Heart right ventricle (tissue), 16 donors: Measurements from ENCODE around the gene AP2B1. TPM values are rescaled to one million over a fixed set of nuclear protein-coding genes. Genes with fewer than 3 reads are reported as not detected.
"Not testable (repeated sequence)": the region's sequence is repeated elsewhere in the genome, so short reads cannot be mapped to it uniquely, and the experiment has no call there.

Source experiments
- ATAC-seq, 8 donors: fragments of 200-7000 bp; cut with Tn5 transposase; one replicate each; pipeline ENCODE4 v1.9.1; 2020; ENCODE audit warnings: mild to moderate bottlenecking in 8 of 8, moderate library complexity in 8 of 8, moderate number of reproducible peaks in 1 of 8
- DNase-seq, 2 donors: peaks; one replicate each; pipeline ENCODE4 v3.0.0-alpha.2; 2020
- H3K27ac ChIP-seq, 10 donors: fragments of 200-600 bp; sonication (generic) in 2 of 10; one replicate each; pipeline versions ENCODE4 v1.5.0 to v1.8.0; 2020 to 2022; ENCODE audit warnings: mild to moderate bottlenecking in 3 of 10
- H3K27me3 ChIP-seq, 7 donors: fragments of 200-600 bp; one replicate each; pipeline ENCODE4 v1.8.0; 2021 to 2022; ENCODE audit warnings: mild to moderate bottlenecking in 2 of 7
- H3K36me3 ChIP-seq, 9 donors: fragments of 200-600 bp; sonication (generic) in 1 of 9; one replicate each; pipeline versions ENCODE4 v1.5.0 to v1.8.0; 2020 to 2022; ENCODE audit warnings: mild to moderate bottlenecking in 2 of 9
- H3K4me1 ChIP-seq, 9 donors: fragments of 200-600 bp; sonication (generic) in 1 of 9; one replicate each; pipeline versions ENCODE4 v1.5.0 to v1.8.0; 2020 to 2022; ENCODE audit warnings: mild to moderate bottlenecking in 4 of 9
- H3K4me3 ChIP-seq, 10 donors: fragments of 200-600 bp; sonication (generic) in 2 of 10; one replicate each; pipeline versions ENCODE4 v1.5.0 to v1.8.0; 2020 to 2022; ENCODE audit warnings: mild to moderate bottlenecking in 7 of 10, moderate library complexity in 2 of 10
- H3K9me3 ChIP-seq, 11 donors: fragments of 200-600 bp in 10 of 11; sonication (generic) in 2 of 11; one replicate each; pipeline versions ENCODE4 v1.5.0 to v1.8.0; 2013 to 2022; ENCODE audit warnings: mild to moderate bottlenecking in 2 of 11, control low read depth in 1 of 11, moderate library complexity in 1 of 11
- CTCF ChIP-seq, 9 donors: fragments of 200-600 bp; sonication (generic) in 2 of 9; IDR thresholded peaks; one replicate each; pipeline versions ENCODE4 v1.5.0 to v1.8.0; 2021 to 2022; ENCODE audit warnings: antibody characterized with exemption in 9 of 9, mild to moderate bottlenecking in 5 of 9, moderate library complexity in 1 of 9
- WGBS, 2 donors: extraction: QIAGEN DNeasy Blood & Tissue Kit; methylation state at CpG; one replicate each; pipeline ENCODE4 v1.1.7; 2013; ENCODE audit warnings: inconsistent platforms in 1 of 2; 5-methylcytosine and 5-hydroxymethylcytosine counted together
- intact Hi-C, 10 donors: fragments of 100-400 bp; cut with DNase I; formaldehyde crosslinking; loops; one replicate each; pipeline versions ENCODE4 v1.11.1 to v1.14.2; 2022
- polyA plus RNA-seq, 2 donors: library from polyadenylated mRNA; stranded (reverse); fragments of 200-250 nt; gene quantifications; one replicate each; pipeline ENCODE4 v1.2.3, GENCODE V29; 2013
- total RNA-seq, 10 donors: library from RNA; stranded (reverse); fragmentation: NEBNext Ultra II Directional in 3 of 10; extraction: Animal tissue kit (Norgen Biotek cat#: 25700) in 3 of 10; gene quantifications; one replicate each; pipeline versions ENCODE4 v1.2.1 to v1.2.4, GENCODE V29; 2021 to 2023
- donor health status: Arrhythmogenic right ventricular cardiomyopathy.
- donor health status: ischemic (EF 13 %, LVEDD 7.1; RV severe dilation, severe dysfunction).
- donor health status: healthy with polysubstance abuse.
- donor health status: DM: no; HTN: yes; CAD: no.
- donor health status: DM: no; HTN: no; CAD: no.
- donor health status: ischemic (EF 25% LVEDD 6.9; RV normal size, moderate dysfunction).
- donor health status: ischemic (EF 25% LVEDD 5.7; RV mildly dilated, moderate dysfunction).
- donor health status: healthy.
- donor health status: DM: yes; HTN: yes; CAD: no.
- donor health status: Ischemic cardiomyopathy.
- donor health status: ischemic (EF 35%, LVEDD 5.7; RV mildly dilated, moderate dysfunction).
- donor health status: nonischemic (EF 11% LVEDD 7.7; RV severe dilation, severe dysfunction).
- donor health status: DM: yes; HTN: yes; CAD: no.
- donor health status: PGD.
- donor health status: ischemic (EF 29% LVEDD 5.4; RV normal size, mild dysfunction).
- donor health status: nonischemic (EF 23%, LVEDD 6.1; RV moderate dilation, normal function).

Gene AP2B1
- total and polyA plus RNA-seq, 12 donors, result 20.0 to 173 (median 129) TPM

GRCh38 chr17:35603674-35604073 is 16.6 kb downstream of the AP2B1 start:
- intact Hi-C loops, result loop anchor here in 1 of 10 donors (5.0 kb wide), 1 partner anchor 149 kb away; the partner anchor contains the start of gene GAS2L2
- Histone ChIP-seq H3K4me3 (no peak overlapping the region), H3K36me3 (peaks cover 4 to 100% (median 39%) of the 10 kb centered on the region in 9 donors), H3K9me3 (no peaks in the 10 kb centered on the region), H3K4me1 (peaks cover 0 to 7% (median 0%) of the 10 kb centered on the region in 9 donors), H3K27ac (no peak overlapping the region), H3K27me3 (no peaks in the 10 kb centered on the region)
- DNase-seq, result no peak
- WGBS, 2 donors, result 85 to 92% methylated on average over 7 of the region's 7 CpGs
- no peak for TF ChIP-seq CTCF (IDR thresholded peaks at IDR 0.05)
- no peak for ATAC-seq

GRCh38 chr17:35605678-35606077 is 18.6 kb downstream of the AP2B1 start:
- no peak overlapping the region for H3K27ac ChIP-seq

DNA sequence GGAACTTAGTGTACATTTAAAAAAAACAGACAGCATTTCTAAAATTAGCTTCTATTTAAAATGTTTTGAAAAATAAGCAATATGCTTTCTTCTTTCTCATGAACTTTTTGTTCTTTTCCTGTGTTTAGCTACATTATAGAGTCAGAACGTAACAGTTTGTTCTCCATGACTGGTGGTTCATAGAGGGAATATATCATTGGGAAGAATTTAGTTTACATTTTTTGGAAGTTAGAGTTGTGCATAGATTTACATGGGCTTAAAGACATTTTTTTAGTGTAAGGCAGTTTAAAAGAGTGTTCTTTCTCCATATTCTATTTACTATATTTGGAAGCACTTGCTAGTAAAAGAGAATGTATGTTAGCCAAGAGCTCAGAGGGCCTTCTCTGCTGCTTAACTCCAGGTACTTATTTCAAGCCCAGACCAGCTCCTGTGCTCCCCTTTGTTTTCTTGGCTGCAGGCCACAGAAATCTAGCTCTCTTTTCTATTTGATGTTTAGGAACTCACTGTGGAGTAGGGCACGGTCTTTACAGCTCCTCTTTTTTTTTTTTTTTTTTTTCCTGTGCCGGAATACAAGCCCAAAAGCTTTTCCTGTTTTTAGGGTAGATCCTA is 20.2 kb downstream of the AP2B1 start:
- no peak overlapping the region for H3K27ac ChIP-seq
- no peak overlapping the region for H3K4me3 ChIP-seq
- no peaks in the 10 kb centered on the region for H3K27me3 ChIP-seq
- 66 to 74% methylated on average over 3 of the region's 3 CpGs for WGBS, 2 donors
- DNase-seq (no peak), ATAC-seq (no peak)
- no peak for TF ChIP-seq CTCF (IDR thresholded peaks at IDR 0.05)
- peaks cover 0 to 100% (median 54%) of the 10 kb centered on the region in 9 donors for H3K36me3 ChIP-seq
- H3K4me1 ChIP-seq, result peaks cover 0 to 7% (median 0%) of the 10 kb centered on the region in 9 donors
- intact Hi-C loops, result loop anchor here in 1 of 10 donors (5.0 kb wide), 1 partner anchor 50 kb away; no protein-coding TSS in a partner anchor
- no peaks in the 10 kb centered on the region for H3K9me3 ChIP-seq

More at GRCh38 chr17:35605678-35606077, 18.6 kb downstream of the AP2B1 start:
- Histone ChIP-seq H3K9me3 (no peaks in the 10 kb centered on the region), H3K4me1 (peaks cover 0 to 7% (median 0%) of the 10 kb centered on the region in 9 donors), H3K4me3 (no peak overlapping the region), H3K27me3 (no peaks in the 10 kb centered on the region), H3K36me3 (peaks cover 4 to 100% (median 51%) of the 10 kb centered on the region in 9 donors)
- ATAC-seq (no peak), DNase-seq (no peak)
- 91 to 100% methylated on average over 2 of the region's 2 CpGs for WGBS, 2 donors
- no peak for TF ChIP-seq CTCF (IDR thresholded peaks at IDR 0.05)
- intact Hi-C loops, result loop anchor here in 1 of 10 donors (5.0 kb wide), 1 partner anchor 52 kb away; no protein-coding TSS in a partner anchor

- no peak overlapping the region for H3K27ac ChIP-seq
- no peaks in the 10 kb centered on the region for H3K9me3 ChIP-seq
- H3K4me3 ChIP-seq, result no peak overlapping the region
- intact Hi-C loops, result loop anchor here in 6 of 10 donors (5.0 kb wide), 2 partner anchors 47 to 137 kb away; no protein-coding TSS in a partner anchor
- H3K4me1 ChIP-seq, result peaks cover 0 to 7% (median 0%) of the 10 kb centered on the region in 9 donors
- TF ChIP-seq CTCF (IDR thresholded peaks at IDR 0.05), result no peak
- H3K36me3 ChIP-seq, result peaks cover 0 to 98% (median 60%) of the 10 kb centered on the region in 9 donors
- DNase-seq, result no peak
- H3K27me3 ChIP-seq, result no peaks in the 10 kb centered on the region
- 95 to 96% methylated on average over 4 of the region's 4 CpGs for WGBS, 2 donors
- ATAC-seq, result no peak
Observed at GRCh38 chr17:35609831-35610230, 22.7 kb downstream of the AP2B1 start.

DNA sequence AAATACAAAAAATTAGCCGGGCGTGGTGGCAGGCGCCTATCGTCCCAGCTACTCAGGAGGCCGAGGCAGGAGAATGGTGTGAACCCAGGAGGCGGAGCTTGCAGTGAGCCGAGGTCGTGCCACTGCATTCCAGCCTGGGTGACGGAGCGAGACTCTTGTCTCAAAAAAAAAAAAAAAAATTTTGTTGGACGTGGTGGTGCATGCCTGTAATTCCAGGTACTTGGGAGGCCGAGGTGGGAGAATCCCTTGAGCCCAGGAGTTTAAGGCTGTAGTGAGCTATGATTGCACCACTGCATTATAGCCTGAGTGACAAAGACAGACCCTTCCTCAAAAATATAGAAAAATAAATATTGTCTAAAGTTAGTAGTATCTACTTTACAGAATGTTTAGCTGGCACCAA is 23.6 kb downstream of the AP2B1 start:
- DNase-seq, ATAC-seq, H3K4me3 ChIP-seq, H3K9me3 ChIP-seq, H3K27me3 ChIP-seq, H3K27ac ChIP-seq: not testable (repeated sequence)
- peaks cover 0 to 98% (median 57%) of the 10 kb centered on the region in 9 donors for H3K36me3 ChIP-seq
- H3K4me1 ChIP-seq, result peaks cover 0 to 11% (median 7%) of the 10 kb centered on the region in 9 donors
- WGBS, 2 donors, result 70 to 78% methylated on average over 12 of the region's 12 CpGs
- intact Hi-C loops, result loop anchor here in 6 of 10 donors (5.0 kb wide), 1 partner anchor 137 kb away; no protein-coding TSS in a partner anchor
